WTC11 (cell line): ENCODE data around the gene GLRX. TPM values are rescaled to one million over a fixed set of nuclear protein-coding genes. Genes with fewer than 3 reads are reported as not detected.

Experiments used
- ATAC-seq: fragments of 200-7000 bp; cut with Tn5 transposase; 2 replicates; pipeline ENCODE4 v1.10.0; 2021; ENCODE audit warnings: mild to moderate bottlenecking, moderate library complexity
- CTCF ChIA-PET: fragments of 300-600 bp; sonication (Branson Sonifier 250); formaldehyde crosslinking; loops from one replicate; lab custom pipeline; 2021; ENCODE audit warnings: antibody characterized with exemption; lab: Charles Lee
- POLR2A ChIA-PET: fragments of 350-600 bp; sonication (Branson Sonifier 250); formaldehyde crosslinking; loops from one replicate; lab custom pipeline; 2021; ENCODE audit warnings: antibody characterized with exemption; lab: Charles Lee
- DNase-seq: peaks from one replicate; pipeline ENCODE4 v3.0.0; 2021; ENCODE audit warnings: low spot score
- H3K27ac Mint-ChIP-seq: 2 replicates; pipeline ENCODE4 v1.8.0; 2021; ENCODE audit warnings: mixed read lengths
- H3K27me3 Mint-ChIP-seq: 2 replicates; pipeline ENCODE4 v1.8.0; 2021; ENCODE audit warnings: low read depth, mild to moderate bottlenecking, moderate library complexity, mixed read lengths
- H3K36me3 Mint-ChIP-seq: 2 replicates; pipeline ENCODE4 v1.8.0; 2021; ENCODE audit warnings: mixed read lengths
- H3K4me1 Mint-ChIP-seq: 2 replicates; pipeline ENCODE4 v1.8.0; 2022; ENCODE audit warnings: mixed read lengths
- H3K4me3 Mint-ChIP-seq: 2 replicates; pipeline ENCODE4 v1.8.0; 2021; ENCODE audit warnings: mild to moderate bottlenecking, moderate library complexity, mixed read lengths
- H3K9me3 Mint-ChIP-seq: 2 replicates; pipeline ENCODE4 v1.8.0; 2021; ENCODE audit warnings: mixed read lengths
- ERG ChIP-seq: fragments of 250-450 bp; sonication (Bioruptor Pico); IDR thresholded peaks from 2 replicates; pipeline ENCODE4 v1.8.0; 2021; ENCODE audit warnings: mild to moderate bottlenecking
- GABPB1 ChIP-seq: sonication (generic); formaldehyde crosslinking; IDR thresholded peaks from 2 replicates; pipeline ENCODE4 v1.8.1; 2023; ENCODE audit warnings: mild to moderate bottlenecking, missing genetic modification reagents
- IRF2 ChIP-seq: sonication (generic); formaldehyde crosslinking; IDR thresholded peaks from 2 replicates; pipeline ENCODE4 v1.8.0; 2022; ENCODE audit warnings: low read depth, missing genetic modification reagents, borderline replicate concordance
- JAZF1 ChIP-seq: fragments of 250-450 bp; sonication (Bioruptor Pico); IDR thresholded peaks from 2 replicates; pipeline ENCODE4 v1.9.0; 2021; ENCODE audit warnings: moderate library complexity, mild to moderate bottlenecking, inconsistent platforms
- KAT7 ChIP-seq: sonication (generic); formaldehyde crosslinking; IDR thresholded peaks from 2 replicates; pipeline ENCODE4 v1.8.1; 2023; ENCODE audit warnings: missing genetic modification reagents, mild to moderate bottlenecking, borderline replicate concordance
- NR2C2 ChIP-seq: sonication (generic); formaldehyde crosslinking; IDR thresholded peaks from 2 replicates; pipeline ENCODE4 v1.8.0; 2022; ENCODE audit warnings: mild to moderate bottlenecking, missing genetic modification reagents
- PRRX2 ChIP-seq: fragments of 250-450 bp; sonication (Bioruptor Pico); IDR thresholded peaks from 2 replicates; pipeline ENCODE4 v1.8.0; 2021; ENCODE audit warnings: mild to moderate bottlenecking
- RORB ChIP-seq: fragments of 250-450 bp; sonication (Bioruptor Pico); IDR thresholded peaks from 2 replicates; pipeline ENCODE4 v1.9.0; 2021; ENCODE audit warnings: mild to moderate bottlenecking
- SP1 ChIP-seq: sonication (generic); formaldehyde crosslinking; conservative IDR thresholded peaks from 2 replicates; pipeline ENCODE4 v1.8.1; 2022; ENCODE audit warnings: missing genetic modification reagents
- STAT6 ChIP-seq: sonication (generic); formaldehyde crosslinking; conservative IDR thresholded peaks from 2 replicates; pipeline ENCODE4 v1.8.1; 2023; ENCODE audit warnings: mild to moderate bottlenecking, low read depth, missing genetic modification reagents, moderate library complexity
- ZNF281 ChIP-seq: sonication (generic); formaldehyde crosslinking; IDR thresholded peaks from 2 replicates; pipeline ENCODE4 v1.8.0; 2023; ENCODE audit warnings: mild to moderate bottlenecking, missing genetic modification reagents
- total RNA-seq: library from RNA; stranded (reverse); gene quantifications from 3 replicates; pipeline ENCODE4 v1.2.3, GENCODE V29; 2021
- TF ChIP-seq, protein P1 (sequence below): sonication (generic); formaldehyde crosslinking; IDR thresholded peaks from 2 replicates; pipeline ENCODE4 v1.8.0; 2023; ENCODE audit warnings: missing genetic modification reagents, mild to moderate bottlenecking, borderline replicate concordance
- TF ChIP-seq, protein P2 (sequence below): sonication (generic); formaldehyde crosslinking; IDR thresholded peaks from 2 replicates; pipeline ENCODE4 v1.8.0; 2022; ENCODE audit warnings: missing genetic modification reagents
- TF ChIP-seq, protein P3 (sequence below): fragments of 250-450 bp; sonication (Bioruptor Pico); IDR thresholded peaks from 2 replicates; pipeline ENCODE4 v1.9.0; 2021; ENCODE audit warnings: moderate library complexity, mild to moderate bottlenecking, inconsistent platforms, borderline replicate concordance

Gene GLRX
- total RNA-seq, 1 experiment from 2014 or later: 15.9 TPM

- DNase-seq (no peak), ATAC-seq (no peak)
- TF ChIP-seq ZNF281 (CRISPR knock-in tag): no peak
- TF ChIP-seq RORB (CRISPR knock-in tag): no peak
- TF ChIP-seq PRRX2 (CRISPR knock-in tag): no peak
- no peak for TF ChIP-seq NR2C2 (CRISPR knock-in tag)
- TF ChIP-seq ERG: no peak
- TF ChIP-seq, protein P1, sequence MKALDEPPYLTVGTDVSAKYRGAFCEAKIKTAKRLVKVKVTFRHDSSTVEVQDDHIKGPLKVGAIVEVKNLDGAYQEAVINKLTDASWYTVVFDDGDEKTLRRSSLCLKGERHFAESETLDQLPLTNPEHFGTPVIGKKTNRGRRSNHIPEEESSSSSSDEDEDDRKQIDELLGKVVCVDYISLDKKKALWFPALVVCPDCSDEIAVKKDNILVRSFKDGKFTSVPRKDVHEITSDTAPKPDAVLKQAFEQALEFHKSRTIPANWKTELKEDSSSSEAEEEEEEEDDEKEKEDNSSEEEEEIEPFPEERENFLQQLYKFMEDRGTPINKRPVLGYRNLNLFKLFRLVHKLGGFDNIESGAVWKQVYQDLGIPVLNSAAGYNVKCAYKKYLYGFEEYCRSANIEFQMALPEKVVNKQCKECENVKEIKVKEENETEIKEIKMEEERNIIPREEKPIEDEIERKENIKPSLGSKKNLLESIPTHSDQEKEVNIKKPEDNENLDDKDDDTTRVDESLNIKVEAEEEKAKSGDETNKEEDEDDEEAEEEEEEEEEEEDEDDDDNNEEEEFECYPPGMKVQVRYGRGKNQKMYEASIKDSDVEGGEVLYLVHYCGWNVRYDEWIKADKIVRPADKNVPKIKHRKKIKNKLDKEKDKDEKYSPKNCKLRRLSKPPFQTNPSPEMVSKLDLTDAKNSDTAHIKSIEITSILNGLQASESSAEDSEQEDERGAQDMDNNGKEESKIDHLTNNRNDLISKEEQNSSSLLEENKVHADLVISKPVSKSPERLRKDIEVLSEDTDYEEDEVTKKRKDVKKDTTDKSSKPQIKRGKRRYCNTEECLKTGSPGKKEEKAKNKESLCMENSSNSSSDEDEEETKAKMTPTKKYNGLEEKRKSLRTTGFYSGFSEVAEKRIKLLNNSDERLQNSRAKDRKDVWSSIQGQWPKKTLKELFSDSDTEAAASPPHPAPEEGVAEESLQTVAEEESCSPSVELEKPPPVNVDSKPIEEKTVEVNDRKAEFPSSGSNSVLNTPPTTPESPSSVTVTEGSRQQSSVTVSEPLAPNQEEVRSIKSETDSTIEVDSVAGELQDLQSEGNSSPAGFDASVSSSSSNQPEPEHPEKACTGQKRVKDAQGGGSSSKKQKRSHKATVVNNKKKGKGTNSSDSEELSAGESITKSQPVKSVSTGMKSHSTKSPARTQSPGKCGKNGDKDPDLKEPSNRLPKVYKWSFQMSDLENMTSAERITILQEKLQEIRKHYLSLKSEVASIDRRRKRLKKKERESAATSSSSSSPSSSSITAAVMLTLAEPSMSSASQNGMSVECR: no peak
- peak; percentile 30; the same call in 1 of the 2 replicates for TF ChIP-seq GABPB1 (CRISPR knock-in tag)
- no peak for TF ChIP-seq STAT6
Observed at GRCh38 chr5:95803271-95804148, 19.0 kb downstream of the GLRX start.

GRCh38 chr5:95801961-95802360 is 20.6 kb downstream of the GLRX start:
- Mint-ChIP-seq H3K4me1 (no peaks in the 10 kb centered on the region), H3K27me3 (no peaks in the 10 kb centered on the region), H3K9me3 (peaks cover 16% of the 10 kb centered on the region), H3K4me3 (no peak overlapping the region), H3K36me3 (no peaks in the 10 kb centered on the region), H3K27ac (no peak overlapping the region)
- CTCF ChIA-PET: interaction anchor here (1.4 kb wide), 1 partner anchor 21 kb away, joined by 5 read pairs; no protein-coding TSS in a partner anchor
- no peak for DNase-seq
- ATAC-seq: no peak
- POLR2A ChIA-PET: no interaction called here
- TF ChIP-seq IRF2 (no peak), JAZF1 (no peak), RORB (CRISPR knock-in tag) (no peak), ZNF281 (CRISPR knock-in tag) (no peak), KAT7 (CRISPR knock-in tag) (no peak), SP1 (CRISPR knock-in tag) (no peak)
- TF ChIP-seq, protein P2, sequence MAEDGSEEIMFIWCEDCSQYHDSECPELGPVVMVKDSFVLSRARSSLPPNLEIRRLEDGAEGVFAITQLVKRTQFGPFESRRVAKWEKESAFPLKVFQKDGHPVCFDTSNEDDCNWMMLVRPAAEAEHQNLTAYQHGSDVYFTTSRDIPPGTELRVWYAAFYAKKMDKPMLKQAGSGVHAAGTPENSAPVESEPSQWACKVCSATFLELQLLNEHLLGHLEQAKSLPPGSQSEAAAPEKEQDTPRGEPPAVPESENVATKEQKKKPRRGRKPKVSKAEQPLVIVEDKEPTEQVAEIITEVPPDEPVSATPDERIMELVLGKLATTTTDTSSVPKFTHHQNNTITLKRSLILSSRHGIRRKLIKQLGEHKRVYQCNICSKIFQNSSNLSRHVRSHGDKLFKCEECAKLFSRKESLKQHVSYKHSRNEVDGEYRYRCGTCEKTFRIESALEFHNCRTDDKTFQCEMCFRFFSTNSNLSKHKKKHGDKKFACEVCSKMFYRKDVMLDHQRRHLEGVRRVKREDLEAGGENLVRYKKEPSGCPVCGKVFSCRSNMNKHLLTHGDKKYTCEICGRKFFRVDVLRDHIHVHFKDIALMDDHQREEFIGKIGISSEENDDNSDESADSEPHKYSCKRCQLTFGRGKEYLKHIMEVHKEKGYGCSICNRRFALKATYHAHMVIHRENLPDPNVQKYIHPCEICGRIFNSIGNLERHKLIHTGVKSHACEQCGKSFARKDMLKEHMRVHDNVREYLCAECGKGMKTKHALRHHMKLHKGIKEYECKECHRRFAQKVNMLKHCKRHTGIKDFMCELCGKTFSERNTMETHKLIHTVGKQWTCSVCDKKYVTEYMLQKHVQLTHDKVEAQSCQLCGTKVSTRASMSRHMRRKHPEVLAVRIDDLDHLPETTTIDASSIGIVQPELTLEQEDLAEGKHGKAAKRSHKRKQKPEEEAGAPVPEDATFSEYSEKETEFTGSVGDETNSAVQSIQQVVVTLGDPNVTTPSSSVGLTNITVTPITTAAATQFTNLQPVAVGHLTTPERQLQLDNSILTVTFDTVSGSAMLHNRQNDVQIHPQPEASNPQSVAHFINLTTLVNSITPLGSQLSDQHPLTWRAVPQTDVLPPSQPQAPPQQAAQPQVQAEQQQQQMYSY (CRISPR knock-in tag): no peak
- TF ChIP-seq, protein P3, sequence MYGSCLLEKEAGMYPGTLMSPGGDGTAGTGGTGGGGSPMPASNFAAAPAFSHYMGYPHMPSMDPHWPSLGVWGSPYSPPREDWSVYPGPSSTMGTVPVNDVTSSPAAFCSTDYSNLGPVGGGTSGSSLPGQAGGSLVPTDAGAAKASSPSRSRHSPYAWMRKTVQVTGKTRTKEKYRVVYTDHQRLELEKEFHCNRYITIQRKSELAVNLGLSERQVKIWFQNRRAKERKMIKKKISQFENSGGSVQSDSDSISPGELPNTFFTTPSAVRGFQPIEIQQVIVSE (CRISPR knock-in tag): no peak

More at GRCh38 chr5:95803271-95804148, 19.0 kb downstream of the GLRX start:
- POLR2A ChIA-PET: no interaction called here
- Mint-ChIP-seq H3K4me1 (peaks cover 5% of the 10 kb centered on the region), H3K27ac (no peak overlapping the region), H3K27me3 (no peaks in the 10 kb centered on the region), H3K36me3 (no peaks in the 10 kb centered on the region), H3K9me3 (peaks cover 16% of the 10 kb centered on the region), H3K4me3 (no peak overlapping the region)
- CTCF ChIA-PET: interaction anchor here (1.4 to 1.8 kb wide), 2 partner anchors 22 to 23 kb away, joined by 5 to 8 read pairs; no protein-coding TSS in a partner anchor
